OCI-M2 (cell line): ENCODE data around the gene SIM2.

Experiments
- DNase-seq: peaks from one replicate; lab custom pipeline; 2025; ENCODE audit not compliant: unreplicated experiment; lab: John Stamatoyannopoulos, UW

SIM2 gene

GRCh38 chr21:36684957-36685714, 13.8 kb upstream of the SIM2 start:
- no peak for DNase-seq

- DNase-seq = no peak
Measured at GRCh38 chr21:36686955-36687354, 12.0 kb upstream of the SIM2 start.

GRCh38 chr21:36688324-36688723, 10.6 kb upstream of the SIM2 start:
- DNase-seq = no peak

- no peak for DNase-seq
Measured at GRCh38 chr21:36689324-36689723, 9.6 kb upstream of the SIM2 start.

GRCh38 chr21:36690628-36691554, 8.0 kb upstream of the SIM2 start:
- no peak for DNase-seq

- no peak for DNase-seq
Measured at GRCh38 chr21:36691555-36692041, 7.3 kb upstream of the SIM2 start.

- DNase-seq = no peak
Measured at GRCh38 chr21:36692114-36692834, 6.6 kb upstream of the SIM2 start.

GRCh38 chr21:36692835-36693488, 6.0 kb upstream of the SIM2 start:
- no peak for DNase-seq

GRCh38 chr21:36693489-36694030, 5.4 kb upstream of the SIM2 start:
- no peak for DNase-seq

GRCh38 chr21:36694031-36694515, 4.8 kb upstream of the SIM2 start:
- no peak for DNase-seq

GRCh38 chr21:36694593-36695282, 4.2 kb upstream of the SIM2 start:
- DNase-seq = no peak

GRCh38 chr21:36695283-36695634, 3.7 kb upstream of the SIM2 start:
- no peak for DNase-seq

GRCh38 chr21:36695671-36696389, 3.1 kb upstream of the SIM2 start:
- DNase-seq = no peak

GRCh38 chr21:36696390-36697059, 2.4 kb upstream of the SIM2 start:
- DNase-seq = no peak

- no peak for DNase-seq
Measured at GRCh38 chr21:36697060-36697850, 1.7 kb upstream of the SIM2 start.

GRCh38 chr21:36697851-36698384, 997 bp upstream of the SIM2 start:
- DNase-seq = no peak

- DNase-seq = no peak
Measured at GRCh38 chr21:36698385-36698980, 432 bp upstream of the SIM2 start.
